ENCODE data around the gene ABCF1.

The ABCF1 gene

DNA sequence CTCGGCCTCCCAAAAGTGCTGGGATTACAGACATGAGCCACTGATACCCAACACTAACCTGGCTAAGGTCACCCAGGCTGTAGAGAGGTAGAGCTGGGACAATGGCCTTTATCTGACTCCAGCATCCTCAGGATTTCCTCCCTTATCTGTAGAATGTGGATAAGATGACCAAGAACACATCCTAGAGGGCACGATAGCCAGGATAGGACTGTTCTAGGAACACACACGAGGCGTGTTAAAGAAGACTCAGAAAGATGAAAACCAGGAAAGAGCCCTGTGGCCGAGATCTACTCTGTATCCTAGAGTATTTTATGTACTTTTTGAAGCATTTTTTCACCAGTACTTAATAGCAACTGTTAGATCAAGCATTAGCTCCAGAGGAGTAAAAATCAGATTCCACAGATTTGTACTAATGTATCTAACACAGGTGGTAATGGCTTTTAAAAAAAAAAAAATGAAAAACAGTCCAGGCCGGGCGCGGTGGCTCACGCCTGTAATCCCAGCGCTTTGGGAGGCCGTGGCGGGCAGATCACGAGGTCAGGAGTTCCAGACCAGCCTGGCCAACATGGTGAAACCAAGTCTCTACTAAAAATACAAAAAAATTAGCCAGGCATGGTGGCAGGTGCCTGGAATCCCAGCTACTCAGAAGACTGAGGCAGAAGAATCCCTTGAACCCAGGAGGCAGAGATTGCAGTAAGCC lies 28.5 kb downstream of the ABCF1 start:
- in situ Hi-C loops (cut with MboI; ENCODE audit: low sequenced_read_pairs), result no loop called here

- in situ Hi-C loops (cut with MboI; ENCODE audit: low sequenced_read_pairs), result no loop called here
Measured at GRCh38 chr6:30600451-30600961, 29.3 kb downstream of the ABCF1 start.

GRCh38 chr6:30601436-30601814 lies 30.2 kb downstream of the ABCF1 start:
- in situ Hi-C loops (cut with MboI; ENCODE audit: low sequenced_read_pairs), result no loop called here

- in situ Hi-C loops (cut with MboI; ENCODE audit: low sequenced_read_pairs), result no loop called here
Measured at GRCh38 chr6:30601815-30602641, 30.8 kb downstream of the ABCF1 start.

DNA sequence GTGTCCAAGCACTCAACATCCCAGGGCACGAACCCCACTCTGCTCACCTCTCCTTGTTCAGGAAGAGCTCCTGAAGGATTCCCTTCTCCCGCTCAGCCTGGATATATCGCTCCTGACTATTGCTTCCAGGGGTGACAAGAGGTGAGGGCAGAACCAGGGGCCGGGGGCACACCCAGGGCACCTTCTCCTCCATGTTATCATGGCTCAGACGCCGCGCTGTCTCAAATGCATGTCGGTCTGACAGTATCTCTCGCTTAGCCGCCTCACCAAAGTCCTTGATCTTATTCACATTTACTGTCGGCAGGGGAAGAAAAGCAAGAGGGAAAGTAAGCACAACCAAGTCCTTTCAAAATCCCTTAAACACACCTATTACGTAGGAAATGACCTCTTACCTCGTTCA lies 32.7 kb downstream of the ABCF1 start:
- in situ Hi-C loops (cut with MboI; ENCODE audit: low sequenced_read_pairs), result no loop called here

- in situ Hi-C loops (cut with MboI; ENCODE audit: low sequenced_read_pairs), result no loop called here
Measured at GRCh38 chr6:30610065-30610464, 38.8 kb downstream of the ABCF1 start.

- in situ Hi-C loops (cut with MboI; ENCODE audit: low sequenced_read_pairs), result no loop called here
Measured at GRCh38 chr6:30611150-30611855, 40.1 kb downstream of the ABCF1 start.

- in situ Hi-C loops (cut with MboI; ENCODE audit: low sequenced_read_pairs), result no loop called here
Measured at GRCh38 chr6:30611856-30612194, 40.6 kb downstream of the ABCF1 start.

DNA sequence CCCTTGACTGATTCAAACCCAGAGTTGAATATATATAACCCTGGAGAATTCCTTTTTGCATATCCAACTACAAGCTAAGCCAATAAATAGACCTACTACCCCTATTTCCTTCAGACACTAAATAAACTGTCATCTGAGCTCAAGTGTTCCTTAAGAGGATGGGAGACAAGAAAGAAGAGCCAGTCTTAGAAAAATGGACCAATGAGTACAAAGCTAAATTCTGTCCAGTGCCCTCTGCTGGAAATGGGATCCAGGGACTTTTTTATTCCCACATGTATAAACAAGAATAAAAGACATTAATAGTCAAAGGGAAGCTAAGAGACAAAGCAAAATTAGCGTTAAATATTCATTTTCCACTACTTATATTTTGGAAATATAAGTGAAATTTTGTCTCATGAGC lies 41.0 kb downstream of the ABCF1 start:
- in situ Hi-C loops (cut with MboI; ENCODE audit: low sequenced_read_pairs), result no loop called here

- in situ Hi-C loops (cut with MboI; ENCODE audit: low sequenced_read_pairs), result no loop called here
Measured at GRCh38 chr6:30612687-30613248, 41.5 kb downstream of the ABCF1 start.

DNA sequence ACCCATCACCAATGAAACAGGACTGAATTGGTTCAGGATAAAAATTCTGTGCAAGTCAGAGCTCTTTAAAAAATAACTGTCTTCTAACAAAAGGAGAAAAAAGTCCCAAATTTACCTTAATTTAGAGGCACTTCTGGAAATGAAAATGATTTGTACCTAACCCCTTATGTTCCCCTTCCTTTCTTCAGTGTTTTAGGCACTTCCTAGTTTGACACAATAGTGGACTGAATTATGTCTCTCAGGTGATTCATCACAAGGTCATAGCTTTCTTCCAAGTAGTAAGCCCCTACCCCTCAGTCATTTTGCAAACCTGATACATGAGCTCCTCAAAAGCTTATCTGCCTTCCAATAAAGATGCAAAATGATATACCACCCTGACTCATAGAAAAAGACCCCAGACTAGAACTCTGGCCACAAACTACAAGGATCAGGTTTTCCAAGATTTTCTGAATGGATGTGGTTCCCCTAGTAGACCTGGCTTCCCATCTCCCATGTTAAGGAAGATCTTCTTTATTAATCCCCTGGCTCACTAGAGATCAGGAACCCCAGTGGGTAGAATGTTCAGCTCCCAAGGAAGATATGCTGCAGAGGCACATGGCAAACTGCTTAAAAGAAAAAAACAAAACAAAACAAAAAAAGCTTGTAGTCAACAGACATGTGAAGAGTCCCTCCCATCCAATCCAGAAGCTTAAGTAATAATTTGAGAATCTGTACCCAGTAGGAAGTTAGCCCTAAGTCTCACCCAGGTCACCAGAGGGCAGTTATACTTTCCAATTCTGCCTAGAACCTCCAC lies 42.2 kb downstream of the ABCF1 start:
- in situ Hi-C loops (cut with MboI; ENCODE audit: low sequenced_read_pairs), result no loop called here

DNA sequence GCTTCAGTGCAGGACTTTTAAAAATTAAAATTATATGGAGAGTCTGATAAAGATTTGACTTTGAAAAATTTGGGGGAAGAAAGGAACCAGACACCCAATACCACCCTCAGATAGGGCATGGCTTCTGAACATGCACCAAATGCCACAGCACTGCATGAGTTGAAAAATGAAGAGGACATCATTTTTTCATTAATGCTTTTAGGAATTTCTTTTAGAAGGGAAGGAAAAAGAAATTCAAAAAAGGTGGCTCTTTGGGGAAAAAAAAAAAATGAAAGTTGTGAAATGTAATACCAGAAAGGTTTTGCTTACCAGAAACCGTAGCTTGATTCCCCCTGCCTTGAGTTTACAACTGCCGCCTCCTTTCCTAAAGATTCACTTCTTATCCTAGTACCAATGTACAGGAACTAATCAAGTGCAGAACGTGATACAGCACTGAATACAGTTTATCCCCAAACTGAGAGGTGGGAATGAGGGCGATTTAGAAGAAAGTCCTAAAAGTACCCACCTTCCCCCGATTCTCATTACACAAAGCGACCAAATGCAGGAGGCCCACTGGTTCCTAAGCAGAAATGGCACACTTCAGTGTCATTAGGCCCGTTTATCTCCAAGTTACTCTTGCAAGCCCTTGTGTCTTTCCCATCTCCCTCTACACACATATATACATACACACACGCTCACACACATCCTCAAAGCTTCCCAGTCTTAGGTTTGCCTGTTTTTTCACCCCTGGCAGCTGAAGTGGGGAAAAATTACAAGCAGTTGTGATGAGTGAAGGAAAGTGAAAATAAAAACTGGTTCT lies 43.0 kb downstream of the ABCF1 start:
- in situ Hi-C loops (cut with MboI; ENCODE audit: low sequenced_read_pairs), result no loop called here

- in situ Hi-C loops (cut with MboI; ENCODE audit: low sequenced_read_pairs), result no loop called here
Measured at GRCh38 chr6:30614843-30615218, 43.6 kb downstream of the ABCF1 start.

DNA sequence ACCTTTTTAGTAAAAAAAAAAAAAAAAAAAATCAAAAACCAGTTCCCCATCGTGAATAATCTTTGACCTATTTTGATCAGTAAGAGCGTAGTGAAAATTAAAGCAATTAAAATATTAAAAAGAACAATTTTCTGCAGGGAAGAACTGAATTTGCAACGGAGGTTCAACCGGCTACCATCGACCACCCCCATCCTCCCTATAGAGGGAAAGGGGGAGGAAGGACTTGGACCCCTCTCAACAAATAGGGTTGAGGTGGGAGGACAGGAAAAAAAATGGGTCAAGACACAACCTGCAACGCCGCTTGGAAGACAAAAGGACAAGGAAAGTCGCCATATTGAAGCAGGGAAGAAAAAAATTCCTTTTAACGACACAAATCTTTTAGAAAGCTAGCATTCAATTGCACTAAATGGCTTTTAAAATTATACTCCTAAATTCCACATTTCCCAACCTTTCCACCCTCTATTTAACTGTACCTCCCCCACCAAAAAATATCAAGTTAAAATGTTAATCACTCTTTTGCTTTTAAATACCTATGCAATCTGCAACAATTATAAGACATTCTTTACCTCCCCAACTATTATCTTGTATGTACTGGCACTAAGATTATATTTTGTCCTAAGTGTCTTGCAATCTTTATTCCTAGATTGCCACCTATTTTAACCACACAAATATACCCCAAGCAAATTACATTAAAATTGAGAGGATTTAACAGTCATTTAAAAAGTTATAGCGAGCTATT lies 44.1 kb downstream of the ABCF1 start:
- in situ Hi-C loops (cut with MboI; ENCODE audit: low sequenced_read_pairs), result no loop called here

DNA sequence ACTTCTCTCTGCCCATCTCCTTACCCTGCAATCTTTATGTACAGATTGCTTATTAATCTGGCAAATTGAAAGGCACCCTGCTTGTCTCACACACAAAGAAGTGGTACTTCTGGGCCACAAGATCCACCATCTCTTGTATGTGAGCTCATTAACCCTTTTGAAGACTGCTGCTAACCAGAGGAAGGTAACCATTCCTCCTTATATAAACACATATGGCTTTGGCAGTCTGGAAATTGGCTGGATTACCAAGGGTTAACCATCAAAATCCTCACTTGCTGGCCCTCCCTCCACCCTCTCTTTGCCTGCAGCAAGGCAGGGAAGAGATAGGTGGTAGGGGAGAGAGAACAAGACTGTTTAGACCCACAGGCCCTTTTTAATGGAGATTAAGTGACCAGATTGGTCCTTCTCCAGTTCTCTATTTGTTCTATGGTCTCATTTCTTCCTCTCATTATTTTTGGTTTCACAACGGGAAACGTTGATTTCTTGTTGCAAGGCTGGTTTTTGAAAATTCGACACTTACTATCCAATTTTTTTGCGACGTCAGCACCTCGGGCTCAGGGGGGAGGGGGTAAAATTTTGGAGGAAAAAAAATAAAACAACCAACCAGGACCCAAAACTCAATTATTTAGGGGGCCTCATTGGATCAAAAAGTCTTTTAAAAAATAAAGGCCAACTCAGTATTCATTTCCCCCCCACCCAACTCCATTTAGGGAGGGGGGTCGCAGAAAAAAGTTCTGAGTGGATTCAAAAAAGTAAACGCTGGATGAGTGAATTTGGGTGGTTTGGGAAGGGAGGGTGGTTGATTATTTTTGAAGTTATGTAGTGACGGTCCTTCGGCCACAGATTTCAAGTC lies 44.9 kb downstream of the ABCF1 start:
- in situ Hi-C loops (cut with MboI; ENCODE audit: low sequenced_read_pairs), result no loop called here

- in situ Hi-C loops (cut with MboI; ENCODE audit: low sequenced_read_pairs), result no loop called here
Measured at GRCh38 chr6:30616811-30617564, 45.7 kb downstream of the ABCF1 start, which contains the start of gene PPP1R10. Gene PPP1R10 (minus strand): TSS chr6:30617243. CDS start chr6:30609944, 7,299 bp downstream.

DNA sequence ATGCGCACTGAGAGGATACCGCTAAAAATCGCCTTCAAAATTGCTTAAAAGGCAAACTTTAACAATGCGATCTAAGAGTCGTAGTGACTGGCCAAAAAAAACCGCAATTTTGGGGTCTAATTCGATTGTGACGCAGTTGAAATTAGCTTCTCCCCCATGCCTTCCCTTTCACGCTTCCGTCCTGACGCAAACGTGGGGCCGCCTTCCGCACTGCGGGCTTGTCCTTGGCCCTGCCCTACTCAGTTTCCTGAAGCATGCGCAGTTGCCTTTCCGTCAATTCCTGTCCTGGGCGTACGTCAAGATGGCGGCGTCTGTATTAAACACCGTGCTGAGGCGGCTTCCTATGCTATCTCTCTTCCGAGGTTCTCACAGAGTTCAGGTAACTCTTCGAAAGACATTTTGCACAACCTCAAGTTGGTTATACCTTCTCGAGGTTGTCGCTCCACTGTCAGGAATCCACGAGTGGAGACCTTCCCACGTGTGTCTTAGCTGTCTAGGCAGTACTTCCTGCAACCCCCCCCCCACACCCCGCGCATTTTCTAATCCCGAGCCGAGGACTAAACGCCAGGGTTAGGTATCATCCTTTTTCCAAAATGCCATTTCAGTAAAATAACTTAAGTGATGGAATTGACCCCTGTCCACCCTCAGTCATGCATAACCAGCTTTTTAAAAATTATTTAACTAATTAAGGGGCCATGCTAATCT lies 46.5 kb downstream of the ABCF1 start, which contains the start of gene MRPS18B:
TSS of gene MRPS18B (plus strand) at position 276 of the 705 bp plus-strand sequence. CDS start at position 302, 26 bp downstream.
- in situ Hi-C loops (cut with MboI; ENCODE audit: low sequenced_read_pairs), result no loop called here
